ENCODE data around the gene TCF7L1. TPM values are rescaled to one million over a fixed set of nuclear protein-coding genes. Genes with fewer than 3 reads are reported as not detected.

Gene TCF7L1
- total RNA-seq, 4 donors from 2014 or later, result 0.75 to 2.9 (median 1.1) TPM

DNA sequence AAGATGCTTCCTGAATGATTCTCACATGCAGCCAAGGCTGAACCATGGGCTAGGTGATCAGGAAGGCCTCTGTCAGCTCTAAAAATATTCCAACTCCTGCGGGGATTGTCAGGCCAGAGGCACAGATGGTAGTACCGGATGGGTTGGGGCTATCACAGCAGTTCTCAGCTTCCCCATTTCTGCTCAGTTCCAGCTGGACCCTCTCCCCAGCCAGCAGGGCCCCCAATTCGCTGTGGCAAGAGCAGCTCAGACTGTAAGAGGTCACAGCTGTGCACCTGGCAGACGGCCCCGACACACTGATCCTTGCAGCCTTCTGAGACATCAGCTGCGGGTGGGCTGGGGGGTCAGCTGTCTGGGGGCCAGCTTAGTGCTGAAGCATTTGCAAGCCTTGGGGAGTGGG lies 43.6 kb upstream of the TCF7L1 start:
- Histone ChIP-seq H3K27ac (no peak overlapping the region), H3K4me3 (no peak overlapping the region), H3K27me3 (peaks cover 7% of the 10 kb centered on the region), H3K9me3 (no peaks in the 10 kb centered on the region), H3K36me3 (no peaks in the 10 kb centered on the region), H3K4me1 (no peaks in the 10 kb centered on the region)
- WGBS, 2 donors (ENCODE audit: low coverage in 1 of 2), result 57 to 72% methylated on average over 3 to 6 of the region's 6 CpGs
- TF ChIP-seq CTCF (IDR thresholded peaks at IDR 0.05) (no peak), POLR2AphosphoS5 (IDR thresholded peaks at IDR 0.05) (no peak), POLR2A (IDR thresholded peaks at IDR 0.05) (no peak), EP300 (IDR thresholded peaks at IDR 0.05; ENCODE audit: low read depth) (no peak)
- intact Hi-C loops (cut with DNase I; ENCODE audit: low total_unique reads) (no loop called here), in situ Hi-C loops (cut with MboI; ENCODE audit: low pct_ligation_motif_present in 1 of 4, low pct_unique_long_range_greater_than_20kb in 1 of 4, low sequenced_read_pairs in 3 of 4) (no loop called here)
- DNase-seq, result no peak

DNA sequence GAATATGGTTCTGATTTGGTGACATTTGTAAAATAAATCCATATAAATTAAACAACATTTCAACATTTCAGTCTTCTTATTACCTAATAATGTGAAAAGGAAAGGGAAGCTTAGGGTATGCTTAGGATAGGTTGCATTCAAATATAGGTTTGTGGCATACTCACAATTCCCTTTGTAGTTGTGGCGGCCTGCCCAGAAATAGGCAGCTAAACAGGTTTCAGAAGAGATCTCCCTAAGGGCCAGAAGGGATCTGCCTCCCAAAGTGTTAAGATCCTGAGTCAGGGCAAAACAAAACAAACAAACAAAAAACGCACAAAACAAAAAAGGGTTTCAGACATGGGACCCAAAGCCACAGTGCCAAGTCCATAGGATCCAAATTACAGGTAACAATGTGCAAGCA lies 41.4 kb upstream of the TCF7L1 start:
- Histone ChIP-seq H3K27me3 (peaks cover 7% of the 10 kb centered on the region), H3K9me3 (no peaks in the 10 kb centered on the region), H3K36me3 (no peaks in the 10 kb centered on the region), H3K4me1 (no peaks in the 10 kb centered on the region), H3K4me3 (no peak overlapping the region), H3K27ac (no peak overlapping the region)
- intact Hi-C loops (cut with DNase I; ENCODE audit: low total_unique reads) (no loop called here), in situ Hi-C loops (cut with MboI; ENCODE audit: low pct_ligation_motif_present in 1 of 4, low pct_unique_long_range_greater_than_20kb in 1 of 4, low sequenced_read_pairs in 3 of 4) (no loop called here)
- no peak for DNase-seq
- 72 to 83% methylated on average over 2 of the region's 2 CpGs for WGBS, 2 donors (ENCODE audit: low coverage in 1 of 2)
- TF ChIP-seq EP300 (IDR thresholded peaks at IDR 0.05; ENCODE audit: low read depth) (no peak), CTCF (IDR thresholded peaks at IDR 0.05) (no peak), POLR2A (IDR thresholded peaks at IDR 0.05) (no peak), POLR2AphosphoS5 (IDR thresholded peaks at IDR 0.05) (no peak)

- Histone ChIP-seq H3K9me3 (no peaks in the 10 kb centered on the region), H3K27me3 (no peaks in the 10 kb centered on the region), H3K4me3 (no peak overlapping the region), H3K4me1 (no peaks in the 10 kb centered on the region), H3K27ac (no peak overlapping the region), H3K36me3 (no peaks in the 10 kb centered on the region)
- DNase-seq, result no peak
- TF ChIP-seq POLR2AphosphoS5 (IDR thresholded peaks at IDR 0.05) (no peak), POLR2A (IDR thresholded peaks at IDR 0.05) (no peak), EP300 (IDR thresholded peaks at IDR 0.05; ENCODE audit: low read depth) (no peak), CTCF (IDR thresholded peaks at IDR 0.05) (no peak)
- WGBS, 2 donors (ENCODE audit: low coverage in 1 of 2), result 70% methylated on average over 2 of the region's 2 CpGs; no CpG with 5 or more reads in 1 of the 2 donors
- in situ Hi-C loops (cut with MboI; ENCODE audit: low pct_ligation_motif_present in 1 of 4, low pct_unique_long_range_greater_than_20kb in 1 of 4, low sequenced_read_pairs in 3 of 4), result no loop called here
- intact Hi-C loops (cut with DNase I; ENCODE audit: low total_unique reads), result no loop called here
Measured at GRCh38 chr2:85095094-85095493, 38.1 kb upstream of the TCF7L1 start.

DNA sequence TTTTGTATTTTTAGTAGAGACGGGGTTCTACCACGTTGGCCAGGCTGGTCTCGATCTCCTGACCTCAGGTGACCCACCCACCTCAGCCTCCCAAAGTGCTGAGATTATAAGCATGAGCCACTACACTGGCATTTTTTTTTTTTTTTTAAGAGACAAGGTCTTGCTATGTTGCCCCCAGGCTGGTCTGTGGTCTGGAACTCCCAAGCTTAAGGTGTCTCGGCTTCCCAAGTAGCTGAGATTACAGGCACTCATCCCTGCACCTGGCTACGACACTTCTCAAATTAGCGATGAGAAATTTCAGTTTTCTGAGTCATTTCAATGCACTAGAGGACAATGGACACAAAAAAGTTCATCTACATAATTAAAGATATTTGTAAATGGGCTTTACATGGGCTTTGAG lies 36.6 kb upstream of the TCF7L1 start:
- no peaks in the 10 kb centered on the region for H3K4me1 ChIP-seq
- intact Hi-C loops (cut with DNase I; ENCODE audit: low total_unique reads) (no loop called here), in situ Hi-C loops (cut with MboI; ENCODE audit: low pct_ligation_motif_present in 1 of 4, low pct_unique_long_range_greater_than_20kb in 1 of 4, low sequenced_read_pairs in 3 of 4) (no loop called here)
- no peaks in the 10 kb centered on the region for H3K9me3 ChIP-seq
- H3K36me3 ChIP-seq, result no peaks in the 10 kb centered on the region
- no peak overlapping the region for H3K4me3 ChIP-seq
- no peak overlapping the region for H3K27ac ChIP-seq
- DNase-seq, result no peak
- no peaks in the 10 kb centered on the region for H3K27me3 ChIP-seq
- TF ChIP-seq CTCF (IDR thresholded peaks at IDR 0.05) (no peak), POLR2AphosphoS5 (IDR thresholded peaks at IDR 0.05) (no peak), EP300 (IDR thresholded peaks at IDR 0.05; ENCODE audit: low read depth) (no peak), POLR2A (IDR thresholded peaks at IDR 0.05) (no peak)
- 80 to 85% methylated on average over 3 to 6 of the region's 6 CpGs for WGBS, 2 donors (ENCODE audit: low coverage in 1 of 2)
